ENCODE results near the gene HMGXB3. TPM values are rescaled to one million over a fixed set of nuclear protein-coding genes. Genes with fewer than 3 reads are reported as not detected.
A peak's percentile ranks its signal among the peaks of the same experiment; 100 is the strongest.

The HMGXB3 gene
- total and polyA plus RNA-seq, 7 donors = 3.6 to 28.8 (median 19.3) TPM

- no peak for DNase-seq
- H3K27ac ChIP-seq = no peak overlapping the region
- H3K36me3 ChIP-seq = no peaks in the 10 kb centered on the region
- H3K4me1 ChIP-seq = no peaks in the 10 kb centered on the region
- TF ChIP-seq EP300 (IDR thresholded peaks at IDR 0.05) (no peak), POLR2A (IDR thresholded peaks at IDR 0.05) (no peak)
- H3K27me3 ChIP-seq = no peaks in the 10 kb centered on the region
- no peaks in the 10 kb centered on the region for H3K9me3 ChIP-seq
- intact Hi-C loops (cut with DNase I) = no loop called here
- no peak overlapping the region for H3K4me3 ChIP-seq
- 83 to 89% methylated on average over 7 of the region's 7 CpGs for WGBS, 2 donors
Observed at GRCh38 chr5:150078802-150079689, 78.5 kb downstream of the HMGXB3 start.

GRCh38 chr5:150079909-150080461, 79.4 kb downstream of the HMGXB3 start:
- Histone ChIP-seq H3K27ac (no peak overlapping the region), H3K36me3 (no peaks in the 10 kb centered on the region), H3K4me3 (no peak overlapping the region), H3K9me3 (no peaks in the 10 kb centered on the region), H3K4me1 (no peaks in the 10 kb centered on the region), H3K27me3 (no peaks in the 10 kb centered on the region)
- intact Hi-C loops (cut with DNase I) = no loop called here
- no peak for DNase-seq
- 96% methylated on average over 19 of the region's 19 CpGs for WGBS, 2 donors
- TF ChIP-seq CTCF (IDR thresholded peaks at IDR 0.05) (no peak), EP300 (IDR thresholded peaks at IDR 0.05) (no peak), POLR2A (IDR thresholded peaks at IDR 0.05) (no peak), POLR2AphosphoS5 (IDR thresholded peaks at IDR 0.05) (no peak)

GRCh38 chr5:150080696-150081435, 80.3 kb downstream of the HMGXB3 start:
- no peaks in the 10 kb centered on the region for H3K36me3 ChIP-seq
- no peak for TF ChIP-seq POLR2AphosphoS5 (IDR thresholded peaks at IDR 0.05)
- no peak for TF ChIP-seq CTCF (IDR thresholded peaks at IDR 0.05)
- TF ChIP-seq POLR2A (IDR thresholded peaks at IDR 0.05) = no peak
- TF ChIP-seq EP300 (IDR thresholded peaks at IDR 0.05) = no peak
- no peaks in the 10 kb centered on the region for H3K4me1 ChIP-seq
- H3K9me3 ChIP-seq = no peaks in the 10 kb centered on the region
- intact Hi-C loops (cut with DNase I) = no loop called here
- H3K27me3 ChIP-seq = no peaks in the 10 kb centered on the region
- DNase-seq = no peak
- WGBS, 2 donors = 81 to 87% methylated on average over 15 of the region's 15 CpGs
- H3K27ac ChIP-seq = no peak overlapping the region
- H3K4me3 ChIP-seq = no peak overlapping the region

DNA sequence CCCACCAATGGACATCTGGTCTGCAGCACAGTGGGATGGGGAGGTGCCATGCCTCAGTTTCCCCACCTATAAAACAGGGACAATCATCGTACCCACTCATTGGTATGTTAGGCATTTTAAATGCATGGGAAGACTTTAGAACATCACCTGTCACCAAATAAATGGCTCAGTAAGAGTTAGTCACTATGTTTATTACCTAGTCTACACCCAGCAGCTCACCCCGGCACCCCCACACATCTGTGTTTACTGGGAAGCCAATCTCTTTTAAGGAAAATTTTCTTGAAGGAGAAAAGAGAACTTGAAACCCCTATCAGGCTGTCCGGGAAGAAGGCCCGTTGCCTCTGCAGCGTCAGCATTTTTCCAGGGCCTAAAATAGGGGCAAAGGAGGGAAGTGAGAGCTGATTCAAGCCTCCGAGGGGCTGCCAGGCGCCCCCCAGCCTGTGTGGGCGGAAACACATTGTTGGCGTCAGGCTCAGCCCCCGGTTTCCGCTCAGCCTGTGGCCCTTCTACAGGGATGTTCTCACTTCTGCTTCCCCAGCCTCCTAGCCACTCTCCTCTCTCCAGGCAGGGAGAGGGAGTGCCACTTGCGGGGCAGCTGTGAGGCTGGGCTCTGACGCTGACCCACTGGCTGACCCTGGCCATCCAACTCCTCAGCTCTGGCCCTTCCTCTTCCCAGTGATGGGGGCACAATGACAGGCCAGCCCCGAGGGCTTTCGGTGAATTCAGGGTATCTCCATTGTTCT, 81.2 kb downstream of the HMGXB3 start:
- Histone ChIP-seq H3K4me1 (no peaks in the 10 kb centered on the region), H3K27ac (no peak overlapping the region), H3K36me3 (no peaks in the 10 kb centered on the region), H3K9me3 (no peaks in the 10 kb centered on the region), H3K4me3 (peak overlapping the region in 1 of 4 donors; percentile 27), H3K27me3 (no peaks in the 10 kb centered on the region)
- TF ChIP-seq POLR2A (IDR thresholded peaks at IDR 0.05) = no peak
- peak in 3 of 4 donors; percentile 17 to 57 (median 49) for TF ChIP-seq POLR2AphosphoS5 (IDR thresholded peaks at IDR 0.05)
- intact Hi-C loops (cut with DNase I) = no loop called here
- WGBS, 2 donors = 28 to 59% methylated on average over 15 of the region's 15 CpGs
- peak; percentile 80 for DNase-seq

DNA sequence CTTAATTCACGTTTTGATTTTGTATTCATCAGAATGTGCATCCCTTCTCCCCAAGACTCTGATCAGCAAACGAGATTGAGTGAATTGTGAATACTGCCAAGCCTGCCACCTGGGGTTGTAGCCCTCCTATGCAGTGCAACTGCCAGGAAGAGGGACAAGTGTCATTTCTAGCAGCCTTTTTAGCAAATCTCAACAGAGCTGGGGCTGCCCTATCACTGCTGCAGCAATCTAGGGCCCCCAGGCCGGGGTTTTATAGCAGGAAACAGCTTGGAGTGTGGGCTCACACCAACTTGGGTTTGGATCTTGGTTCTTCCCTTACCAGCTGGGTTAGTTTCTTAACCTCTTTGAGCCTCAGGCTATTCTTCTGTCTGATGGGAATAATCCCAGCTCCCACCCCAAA, 81.8 kb downstream of the HMGXB3 start:
- DNase-seq = no peak
- no peak overlapping the region for H3K27ac ChIP-seq
- WGBS, 2 donors = 41 to 54% methylated on average over 3 of the region's 3 CpGs
- H3K36me3 ChIP-seq = no peaks in the 10 kb centered on the region
- no peaks in the 10 kb centered on the region for H3K9me3 ChIP-seq
- intact Hi-C loops (cut with DNase I) = no loop called here
- H3K27me3 ChIP-seq = peaks cover 0 to 3% (median 0%) of the 10 kb centered on the region in 3 donors
- H3K4me3 ChIP-seq = peak overlapping the region in 2 of 4 donors; percentile 9 to 27
- no peak for TF ChIP-seq POLR2A (IDR thresholded peaks at IDR 0.05)
- TF ChIP-seq CTCF (IDR thresholded peaks at IDR 0.05) = no peak
- no peak for TF ChIP-seq POLR2AphosphoS5 (IDR thresholded peaks at IDR 0.05)
- no peak for TF ChIP-seq EP300 (IDR thresholded peaks at IDR 0.05)
- H3K4me1 ChIP-seq = no peaks in the 10 kb centered on the region

All from sigmoid colon (tissue), 7 donors.